HepG2 (cell line): Measurements from ENCODE around the gene LLGL1. TPM values are rescaled to one million over a fixed set of nuclear protein-coding genes. Genes with fewer than 3 reads are reported as not detected.

Experiments
- ERF ChIP-seq: IDR thresholded peaks from 2 replicates; pipeline ENCODE4 v1.6.1; 2018; ENCODE audit warnings: missing biosample characterization, missing genetic modification reagents
- GTF2F1 ChIP-seq: fragments of 150-350 bp; IDR thresholded peaks from 2 replicates; pipeline ENCODE4 v1.6.1; 2014; ENCODE audit warnings: low read length
- KLF6 ChIP-seq: IDR thresholded peaks from 2 replicates; pipeline ENCODE4 v1.8.0; 2016; ENCODE audit warnings: missing biosample characterization, missing genetic modification reagents
- NCOA2 ChIP-seq: sonication (generic); formaldehyde crosslinking; IDR thresholded peaks from 2 replicates; pipeline ENCODE4 v1.8.0; 2022; ENCODE audit warnings: inconsistent platforms
- NFE2L1 ChIP-seq: sonication (generic); formaldehyde crosslinking; IDR thresholded peaks from 2 replicates; pipeline ENCODE4 v1.4.0; 2020; ENCODE audit warnings: missing genetic modification reagents, mild to moderate bottlenecking, borderline replicate concordance
- RAD21 ChIP-seq: fragments of 450-650 bp; formaldehyde crosslinking; IDR thresholded peaks from 2 replicates; pipeline ENCODE4 v1.5.0; 2020; ENCODE audit warnings: mild to moderate bottlenecking
- SP4 ChIP-seq: sonication (generic); formaldehyde crosslinking; IDR thresholded peaks from 2 replicates; pipeline ENCODE4 v1.8.1; 2023; ENCODE audit warnings: mild to moderate bottlenecking, missing genetic modification reagents
- TCF7 ChIP-seq: sonication (generic); IDR thresholded peaks from 2 replicates; pipeline ENCODE4 v1.6.1; 2016; ENCODE audit warnings: antibody characterized with exemption, low read depth
- ZNF121 ChIP-seq: sonication (generic); formaldehyde crosslinking; IDR thresholded peaks from 2 replicates; pipeline ENCODE4 v1.5.0; 2020; ENCODE audit warnings: mild to moderate bottlenecking, missing genetic modification reagents
- ZNF33A ChIP-seq: sonication (generic); formaldehyde crosslinking; IDR thresholded peaks from 2 replicates; pipeline ENCODE4 v1.5.1; 2020; ENCODE audit warnings: missing genetic modification reagents, mild to moderate bottlenecking, moderate library complexity, borderline replicate concordance
- ZNF367 ChIP-seq: sonication (generic); formaldehyde crosslinking; IDR thresholded peaks from 2 replicates; pipeline ENCODE4 v1.4.0; 2020; ENCODE audit warnings: missing genetic modification reagents, borderline replicate concordance
- ZNF569 ChIP-seq: sonication (generic); formaldehyde crosslinking; IDR thresholded peaks from 2 replicates; pipeline ENCODE4 v1.5.0; 2020; ENCODE audit warnings: mild to moderate bottlenecking, missing genetic modification reagents, moderate library complexity, borderline replicate concordance
- ZNF773 ChIP-seq: sonication (generic); formaldehyde crosslinking; IDR thresholded peaks from 2 replicates; pipeline ENCODE4 v1.4.0; 2020; ENCODE audit warnings: missing genetic modification reagents, borderline replicate concordance
- polyA plus RNA-seq, 8 experiments: library from polyadenylated mRNA; depleted of rRNA in 3 of 8; stranded (reverse) in 7 of 8; unstranded in 1 of 8; fragments of >200 nt; fragmentation: Illumina TruSeq in 4 of 8; extraction: Trizol in 4 of 8; gene quantifications; 2 replicates each; pipeline versions ENCODE4 v1.2.1 to v1.2.3, GENCODE V29; 2011 to 2016; ENCODE audit warnings: low read depth in 4 of 8, missing spikeins in 1 of 8, mixed read lengths in 1 of 8; ENCODE audit not compliant: insufficient read depth in 1 of 8
- total RNA-seq, 5 experiments: library from RNA; depleted of rRNA; stranded (reverse); fragments of >200 nt; fragmentation: Illumina TruSeq; extraction: Trizol; gene quantifications; 2 replicates each; pipeline ENCODE4 v1.2.3, GENCODE V29; 2016; ENCODE audit warnings: low read depth in 1 of 5
- TF ChIP-seq, protein P1 (sequence below): sonication (generic); formaldehyde crosslinking; IDR thresholded peaks from 2 replicates; pipeline ENCODE4 v1.8.1; 2023; ENCODE audit warnings: mild to moderate bottlenecking, moderate library complexity, missing genetic modification reagents
- TF ChIP-seq, protein P2 (sequence below): sonication (generic); formaldehyde crosslinking; IDR thresholded peaks from 2 replicates; pipeline ENCODE4 v1.5.0; 2020; ENCODE audit warnings: mild to moderate bottlenecking, missing genetic modification reagents
- TF ChIP-seq, protein P3 (sequence below): sonication (generic); formaldehyde crosslinking; IDR thresholded peaks from 2 replicates; pipeline ENCODE4 v1.9.0; 2021; ENCODE audit warnings: missing genetic modification reagents, borderline replicate concordance
- TF ChIP-seq, protein P4 (sequence below): sonication (generic); formaldehyde crosslinking; IDR thresholded peaks from 2 replicates; pipeline ENCODE4 v1.4.0; 2020; ENCODE audit warnings: missing genetic modification reagents, mild to moderate bottlenecking, borderline replicate concordance
- TF ChIP-seq, protein P5 (sequence below): sonication (generic); formaldehyde crosslinking; IDR thresholded peaks from 2 replicates; pipeline ENCODE4 v1.8.0; 2022; ENCODE audit warnings: mild to moderate bottlenecking, missing genetic modification reagents, borderline replicate concordance
- TF ChIP-seq, protein P6 (sequence below): IDR thresholded peaks from 2 replicates; pipeline ENCODE4 v1.6.1; 2018; ENCODE audit warnings: missing genetic modification reagents

LLGL1 gene
- total and polyA plus RNA-seq, 2 of the 13 experiments (the other 11 are each of a cell fraction or from before 2014, with no cell fraction given), result 15.0 to 15.3 TPM

DNA sequence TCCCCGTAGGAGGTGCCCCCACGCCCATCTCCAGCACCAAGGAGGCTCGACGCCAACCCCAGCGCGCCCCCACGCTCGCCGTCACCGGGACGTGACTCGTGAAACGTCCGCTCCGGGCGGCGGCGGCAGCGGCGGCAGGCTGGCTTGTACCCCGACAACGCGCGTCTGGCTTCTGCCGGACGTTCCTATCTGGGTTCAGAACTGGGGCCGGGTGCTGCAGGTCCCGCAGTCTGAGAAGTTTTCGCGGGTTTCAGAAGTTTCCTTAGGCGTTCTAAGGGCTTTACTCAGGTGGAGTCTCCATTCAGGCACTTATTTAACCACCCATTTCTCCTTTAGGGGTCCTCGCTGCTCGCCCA, 42.5 kb upstream of the LLGL1 start (continued):
- TF ChIP-seq, protein P1, sequence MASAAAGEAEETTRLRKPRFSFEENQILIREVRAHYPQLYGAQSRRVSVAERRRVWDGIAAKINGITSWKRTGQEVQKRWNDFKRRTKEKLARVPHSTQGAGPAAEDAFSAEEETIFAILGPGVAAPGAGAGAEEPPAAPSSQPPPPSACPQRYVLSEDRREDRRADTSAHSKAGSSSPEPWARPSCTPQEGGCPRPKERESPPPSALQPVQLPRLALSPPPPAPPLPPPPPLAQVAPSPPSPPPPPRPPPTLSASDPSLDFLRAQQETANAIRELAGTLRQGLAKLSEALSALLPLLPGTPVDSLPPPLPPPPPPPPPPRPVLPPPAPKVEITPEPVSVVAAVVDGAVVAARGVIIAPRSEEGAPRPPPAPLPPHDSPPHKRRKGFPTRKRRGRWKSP (CRISPR knock-in tag), result 0 out of 2 replicates have a peak, but pooled peaks have one; percentile 3
- TF ChIP-seq, protein P2, sequence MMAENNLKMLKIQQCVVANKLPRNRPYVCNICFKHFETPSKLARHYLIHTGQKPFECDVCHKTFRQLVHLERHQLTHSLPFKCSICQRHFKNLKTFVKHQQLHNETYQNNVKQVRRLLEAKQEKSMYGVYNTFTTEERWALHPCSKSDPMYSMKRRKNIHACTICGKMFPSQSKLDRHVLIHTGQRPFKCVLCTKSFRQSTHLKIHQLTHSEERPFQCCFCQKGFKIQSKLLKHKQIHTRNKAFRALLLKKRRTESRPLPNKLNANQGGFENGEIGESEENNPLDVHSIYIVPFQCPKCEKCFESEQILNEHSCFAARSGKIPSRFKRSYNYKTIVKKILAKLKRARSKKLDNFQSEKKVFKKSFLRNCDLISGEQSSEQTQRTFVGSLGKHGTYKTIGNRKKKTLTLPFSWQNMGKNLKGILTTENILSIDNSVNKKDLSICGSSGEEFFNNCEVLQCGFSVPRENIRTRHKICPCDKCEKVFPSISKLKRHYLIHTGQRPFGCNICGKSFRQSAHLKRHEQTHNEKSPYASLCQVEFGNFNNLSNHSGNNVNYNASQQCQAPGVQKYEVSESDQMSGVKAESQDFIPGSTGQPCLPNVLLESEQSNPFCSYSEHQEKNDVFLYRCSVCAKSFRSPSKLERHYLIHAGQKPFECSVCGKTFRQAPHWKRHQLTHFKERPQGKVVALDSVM (CRISPR knock-in tag), result no peak
- TF ChIP-seq, protein P3, sequence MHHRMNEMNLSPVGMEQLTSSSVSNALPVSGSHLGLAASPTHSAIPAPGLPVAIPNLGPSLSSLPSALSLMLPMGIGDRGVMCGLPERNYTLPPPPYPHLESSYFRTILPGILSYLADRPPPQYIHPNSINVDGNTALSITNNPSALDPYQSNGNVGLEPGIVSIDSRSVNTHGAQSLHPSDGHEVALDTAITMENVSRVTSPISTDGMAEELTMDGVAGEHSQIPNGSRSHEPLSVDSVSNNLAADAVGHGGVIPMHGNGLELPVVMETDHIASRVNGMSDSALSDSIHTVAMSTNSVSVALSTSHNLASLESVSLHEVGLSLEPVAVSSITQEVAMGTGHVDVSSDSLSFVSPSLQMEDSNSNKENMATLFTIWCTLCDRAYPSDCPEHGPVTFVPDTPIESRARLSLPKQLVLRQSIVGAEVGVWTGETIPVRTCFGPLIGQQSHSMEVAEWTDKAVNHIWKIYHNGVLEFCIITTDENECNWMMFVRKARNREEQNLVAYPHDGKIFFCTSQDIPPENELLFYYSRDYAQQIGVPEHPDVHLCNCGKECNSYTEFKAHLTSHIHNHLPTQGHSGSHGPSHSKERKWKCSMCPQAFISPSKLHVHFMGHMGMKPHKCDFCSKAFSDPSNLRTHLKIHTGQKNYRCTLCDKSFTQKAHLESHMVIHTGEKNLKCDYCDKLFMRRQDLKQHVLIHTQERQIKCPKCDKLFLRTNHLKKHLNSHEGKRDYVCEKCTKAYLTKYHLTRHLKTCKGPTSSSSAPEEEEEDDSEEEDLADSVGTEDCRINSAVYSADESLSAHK (CRISPR knock-in tag), result no peak
- TF ChIP-seq TCF7 (no peak), GTF2F1 (no peak), ZNF121 (no peak), ZNF569 (CRISPR knock-in tag) (peak; percentile 53; the same call in 1 of the 2 replicates), RAD21 (0 out of 2 replicates have a peak, but pooled peaks have one; percentile 3), ZNF773 (CRISPR knock-in tag) (no peak), ZNF33A (CRISPR knock-in tag) (no peak), NCOA2 (CRISPR knock-in tag) (no peak), NFE2L1 (CRISPR knock-in tag) (no peak), KLF6 (CRISPR knock-in tag) (peak; percentile 36; the same call in 1 of the 2 replicates), SP4 (no peak), ERF (CRISPR knock-in tag) (no peak; the same call in 1 of the 2 replicates), ZNF367 (no peak)
- TF ChIP-seq, protein P4, sequence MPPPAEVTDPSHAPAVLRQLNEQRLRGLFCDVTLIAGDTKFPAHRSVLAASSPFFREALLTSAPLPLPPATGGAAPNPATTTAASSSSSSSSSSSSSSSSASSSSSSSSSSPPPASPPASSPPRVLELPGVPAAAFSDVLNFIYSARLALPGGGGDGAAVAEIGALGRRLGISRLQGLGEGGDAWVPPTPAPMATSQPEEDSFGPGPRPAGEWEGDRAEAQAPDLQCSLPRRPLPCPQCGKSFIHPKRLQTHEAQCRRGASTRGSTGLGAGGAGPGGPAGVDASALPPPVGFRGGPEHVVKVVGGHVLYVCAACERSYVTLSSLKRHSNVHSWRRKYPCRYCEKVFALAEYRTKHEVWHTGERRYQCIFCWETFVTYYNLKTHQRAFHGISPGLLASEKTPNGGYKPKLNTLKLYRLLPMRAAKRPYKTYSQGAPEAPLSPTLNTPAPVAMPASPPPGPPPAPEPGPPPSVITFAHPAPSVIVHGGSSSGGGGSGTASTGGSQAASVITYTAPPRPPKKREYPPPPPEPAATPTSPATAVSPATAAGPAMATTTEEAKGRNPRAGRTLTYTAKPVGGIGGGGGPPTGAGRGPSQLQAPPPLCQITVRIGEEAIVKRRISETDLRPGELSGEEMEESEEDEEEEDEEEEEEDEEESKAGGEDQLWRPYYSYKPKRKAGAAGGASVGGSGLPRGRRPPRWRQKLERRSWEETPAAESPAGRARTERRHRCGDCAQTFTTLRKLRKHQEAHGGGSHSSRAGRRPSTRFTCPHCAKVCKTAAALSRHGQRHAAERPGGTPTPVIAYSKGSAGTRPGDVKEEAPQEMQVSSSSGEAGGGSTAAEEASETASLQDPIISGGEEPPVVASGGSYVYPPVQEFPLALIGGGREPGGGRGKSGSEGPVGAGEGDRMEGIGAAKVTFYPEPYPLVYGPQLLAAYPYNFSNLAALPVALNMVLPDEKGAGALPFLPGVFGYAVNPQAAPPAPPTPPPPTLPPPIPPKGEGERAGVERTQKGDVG (CRISPR knock-in tag), result no peak
- TF ChIP-seq, protein P5, sequence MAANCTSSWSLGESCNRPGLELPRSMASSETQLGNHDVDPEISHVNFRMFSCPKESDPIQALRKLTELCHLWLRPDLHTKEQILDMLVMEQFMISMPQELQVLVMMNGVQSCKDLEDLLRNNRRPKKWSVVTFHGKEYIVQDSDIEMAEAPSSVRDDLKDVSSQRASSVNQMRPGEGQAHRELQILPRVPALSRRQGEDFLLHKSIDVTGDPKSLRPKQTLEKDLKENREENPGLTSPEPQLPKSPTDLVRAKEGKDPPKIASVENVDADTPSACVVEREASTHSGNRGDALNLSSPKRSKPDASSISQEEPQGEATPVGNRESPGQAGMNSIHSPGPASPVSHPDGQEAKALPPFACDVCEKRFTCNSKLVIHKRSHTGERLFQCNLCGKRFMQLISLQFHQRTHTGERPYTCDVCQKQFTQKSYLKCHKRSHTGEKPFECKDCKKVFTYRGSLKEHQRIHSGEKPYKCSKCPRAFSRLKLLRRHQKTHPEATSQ, result no peak
- TF ChIP-seq, protein P6, sequence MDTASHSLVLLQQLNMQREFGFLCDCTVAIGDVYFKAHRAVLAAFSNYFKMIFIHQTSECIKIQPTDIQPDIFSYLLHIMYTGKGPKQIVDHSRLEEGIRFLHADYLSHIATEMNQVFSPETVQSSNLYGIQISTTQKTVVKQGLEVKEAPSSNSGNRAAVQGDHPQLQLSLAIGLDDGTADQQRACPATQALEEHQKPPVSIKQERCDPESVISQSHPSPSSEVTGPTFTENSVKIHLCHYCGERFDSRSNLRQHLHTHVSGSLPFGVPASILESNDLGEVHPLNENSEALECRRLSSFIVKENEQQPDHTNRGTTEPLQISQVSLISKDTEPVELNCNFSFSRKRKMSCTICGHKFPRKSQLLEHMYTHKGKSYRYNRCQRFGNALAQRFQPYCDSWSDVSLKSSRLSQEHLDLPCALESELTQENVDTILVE (CRISPR knock-in tag), result peak; percentile 89; the same call in 1 of the 2 replicates
